Measurements from ENCODE around the gene MRAP.

The MRAP gene

DNA sequence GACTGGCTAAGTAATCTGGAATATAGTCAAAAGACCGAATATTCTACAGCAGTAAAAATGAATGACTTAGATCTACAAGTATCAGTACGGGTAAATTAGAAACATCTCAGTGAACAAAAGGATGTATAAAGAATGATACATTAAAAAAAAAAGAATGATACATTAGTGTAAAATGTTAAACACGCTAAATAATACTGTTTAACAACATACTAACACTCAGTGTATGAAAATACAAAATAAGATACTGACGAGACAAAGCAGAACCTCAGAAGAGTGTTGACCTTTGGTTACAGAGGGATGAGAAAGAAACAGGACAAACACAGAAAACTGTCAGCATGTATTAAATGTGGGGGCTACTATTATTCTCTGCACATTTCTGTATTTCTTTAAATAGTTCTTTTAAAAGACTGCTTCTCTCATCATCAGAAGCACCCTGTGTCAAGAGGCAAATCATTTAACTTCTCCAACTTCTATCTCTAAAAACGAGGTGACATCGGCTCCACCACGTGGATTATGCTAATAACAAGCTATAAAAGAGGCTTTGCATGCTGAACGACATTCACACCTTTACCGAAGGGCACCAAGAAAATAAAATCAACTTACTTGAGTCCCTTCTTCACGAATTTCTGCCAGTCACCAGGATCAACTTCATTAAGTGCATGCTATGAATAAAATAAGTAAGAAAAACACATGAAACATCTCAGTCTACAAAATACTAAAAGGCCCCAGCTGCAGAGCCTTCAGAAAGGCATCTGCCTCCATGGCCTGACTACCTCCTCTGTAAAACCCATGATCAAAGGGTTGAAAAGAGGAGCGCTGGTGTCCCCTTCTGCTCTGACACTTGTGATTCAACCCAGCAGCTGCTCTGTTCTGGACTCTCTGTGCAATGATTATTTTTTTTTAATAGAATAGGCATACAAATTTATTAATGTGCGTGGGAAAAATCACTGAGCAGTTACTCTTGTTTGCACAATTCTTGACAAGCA, 42.5 kb downstream of the MRAP start:
- Histone ChIP-seq H3K9ac (ENCODE audit: low read length) (no peak overlapping the region), H3K27me3 (ENCODE audit: control insufficient read depth, insufficient read depth, low read length) (no peaks in the 10 kb centered on the region), H3K9me3 (ENCODE audit: control insufficient read depth, low read length) (no peaks in the 10 kb centered on the region), H3K4me1 (ENCODE audit: control insufficient read depth, insufficient read depth, low read length) (no peaks in the 10 kb centered on the region), H3K4me3 (ENCODE audit: low read length) (no peak overlapping the region), H3K36me3 (ENCODE audit: control insufficient read depth, insufficient read depth, low read length) (peaks cover 14% of the 10 kb centered on the region)

DNA sequence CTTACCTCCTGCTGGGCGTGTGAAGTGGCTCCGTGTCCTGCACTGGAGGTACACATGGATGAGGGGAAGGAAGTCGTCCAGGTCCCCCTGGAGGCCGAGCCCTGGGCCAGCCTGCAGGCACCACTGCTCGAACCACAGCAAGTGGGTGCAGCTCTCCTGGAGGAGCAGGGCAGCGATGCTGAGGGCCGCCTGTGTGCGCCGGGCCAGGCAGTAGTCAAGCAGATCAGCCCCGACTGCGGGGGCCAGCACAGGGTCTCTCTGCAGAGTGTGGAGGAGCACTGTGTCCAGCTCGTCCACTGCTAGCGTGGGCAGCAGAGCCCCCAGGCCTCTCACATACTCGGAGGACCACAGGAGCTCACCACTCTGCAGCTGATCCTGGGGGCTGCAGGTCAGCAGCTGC, 48.3 kb downstream of the MRAP start:
- no peaks in the 10 kb centered on the region for H3K27me3 ChIP-seq (ENCODE audit: control insufficient read depth, insufficient read depth, low read length)

DNA sequence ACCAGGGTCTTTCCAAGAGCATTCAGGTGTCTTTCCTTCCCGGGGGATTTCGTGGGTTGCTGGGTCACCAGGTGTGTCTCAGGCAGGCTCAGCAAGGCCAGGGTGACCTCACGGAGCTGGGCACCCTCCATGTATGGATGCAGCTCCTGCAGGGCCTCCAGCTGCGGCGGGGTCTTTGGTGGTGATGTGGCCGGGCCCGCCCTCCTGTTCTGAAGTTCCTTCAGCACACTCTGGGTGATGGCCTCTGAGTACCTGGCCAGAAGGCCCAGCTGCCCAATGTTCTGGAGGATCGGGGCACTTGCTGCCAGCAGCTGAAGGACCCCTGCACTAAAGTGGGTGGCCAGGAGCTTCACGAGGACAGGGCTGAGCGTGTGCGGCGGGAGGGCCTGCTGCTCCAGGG, 48.7 kb downstream of the MRAP start:
- no peaks in the 10 kb centered on the region for H3K27me3 ChIP-seq (ENCODE audit: control insufficient read depth, insufficient read depth, low read length)
- H3K9me3 ChIP-seq (ENCODE audit: control insufficient read depth, low read length), result no peaks in the 10 kb centered on the region
- H3K9ac ChIP-seq (ENCODE audit: low read length), result no peak overlapping the region
- no peak overlapping the region for H3K4me3 ChIP-seq (ENCODE audit: low read length)
- no peaks in the 10 kb centered on the region for H3K4me1 ChIP-seq (ENCODE audit: control insufficient read depth, insufficient read depth, low read length)
- H3K36me3 ChIP-seq (ENCODE audit: control insufficient read depth, insufficient read depth, low read length), result peaks cover 35% of the 10 kb centered on the region

More for the DNA sequence above, 48.3 kb downstream of the MRAP start:
- Histone ChIP-seq H3K9ac (ENCODE audit: low read length) (no peak overlapping the region), H3K36me3 (ENCODE audit: control insufficient read depth, insufficient read depth, low read length) (peaks cover 32% of the 10 kb centered on the region), H3K9me3 (ENCODE audit: control insufficient read depth, low read length) (no peaks in the 10 kb centered on the region), H3K4me1 (ENCODE audit: control insufficient read depth, insufficient read depth, low read length) (no peaks in the 10 kb centered on the region), H3K4me3 (ENCODE audit: low read length) (no peak overlapping the region)

DNA sequence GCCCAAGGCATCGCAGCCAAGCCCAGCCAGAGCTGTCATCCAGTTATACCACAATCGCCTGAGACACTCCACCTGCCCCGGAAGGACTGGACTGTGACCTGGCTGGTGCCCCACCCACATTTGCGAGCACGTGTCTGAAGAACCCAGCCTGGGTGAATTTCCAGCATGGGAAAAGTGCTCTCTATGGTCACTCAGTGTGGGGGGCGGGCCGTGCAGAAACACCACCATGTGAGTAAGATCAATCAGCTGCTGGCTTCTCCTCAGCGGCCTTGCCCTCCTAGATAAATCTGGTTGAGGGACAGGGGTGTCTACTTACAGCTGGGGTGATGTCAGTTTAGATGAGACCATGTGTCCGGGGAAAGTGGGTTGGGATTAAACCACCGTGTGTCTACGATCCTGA, 49.3 kb downstream of the MRAP start:
- H3K9me3 ChIP-seq (ENCODE audit: control insufficient read depth, low read length), result no peaks in the 10 kb centered on the region
- H3K9ac ChIP-seq (ENCODE audit: low read length), result no peak overlapping the region
- peaks cover 37% of the 10 kb centered on the region for H3K36me3 ChIP-seq (ENCODE audit: control insufficient read depth, insufficient read depth, low read length)
- H3K4me3 ChIP-seq (ENCODE audit: low read length), result no peak overlapping the region
- H3K4me1 ChIP-seq (ENCODE audit: control insufficient read depth, insufficient read depth, low read length), result no peaks in the 10 kb centered on the region
- H3K27me3 ChIP-seq (ENCODE audit: control insufficient read depth, insufficient read depth, low read length), result no peaks in the 10 kb centered on the region

DNA sequence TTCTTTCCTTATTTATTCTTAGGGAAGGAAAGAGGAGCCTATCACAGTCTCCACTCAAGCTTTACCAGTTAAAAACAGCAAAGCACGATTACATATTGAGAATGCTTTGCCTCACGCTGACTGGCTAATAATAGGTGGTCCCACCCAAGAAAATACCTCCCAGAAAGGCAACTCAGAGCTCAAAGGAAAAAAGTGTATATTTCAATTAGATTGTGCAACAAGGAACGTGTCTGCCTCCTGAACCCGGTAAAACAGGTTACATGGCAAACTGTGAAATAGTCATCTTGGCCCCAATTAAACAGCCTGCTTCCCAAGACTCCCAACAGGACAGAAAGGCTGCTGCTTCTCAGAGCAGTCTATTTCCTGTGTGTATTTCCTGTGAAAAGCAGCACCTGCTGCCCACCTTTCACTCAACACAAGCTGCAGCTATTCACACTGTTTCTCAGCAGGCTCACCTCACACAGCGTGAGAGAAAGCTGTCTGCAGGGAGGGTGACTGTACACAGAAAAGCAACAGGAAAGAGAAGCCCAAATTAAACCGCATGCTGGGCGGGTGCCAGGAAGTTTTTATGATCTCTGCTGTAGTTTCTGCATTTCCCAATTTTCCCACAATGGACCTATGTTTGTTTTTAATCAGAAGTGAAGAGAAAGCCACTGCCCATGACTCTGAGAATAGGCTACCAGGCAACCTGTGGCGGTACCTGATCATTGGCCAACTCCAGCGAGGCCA, 50.1 kb downstream of the MRAP start:
- Histone ChIP-seq H3K9me3 (ENCODE audit: control insufficient read depth, low read length) (no peaks in the 10 kb centered on the region), H3K9ac (ENCODE audit: low read length) (no peak overlapping the region), H3K27me3 (ENCODE audit: control insufficient read depth, insufficient read depth, low read length) (no peaks in the 10 kb centered on the region), H3K4me3 (ENCODE audit: low read length) (no peak overlapping the region), H3K4me1 (ENCODE audit: control insufficient read depth, insufficient read depth, low read length) (no peaks in the 10 kb centered on the region), H3K36me3 (ENCODE audit: control insufficient read depth, insufficient read depth, low read length) (peaks cover 41% of the 10 kb centered on the region)

DNA sequence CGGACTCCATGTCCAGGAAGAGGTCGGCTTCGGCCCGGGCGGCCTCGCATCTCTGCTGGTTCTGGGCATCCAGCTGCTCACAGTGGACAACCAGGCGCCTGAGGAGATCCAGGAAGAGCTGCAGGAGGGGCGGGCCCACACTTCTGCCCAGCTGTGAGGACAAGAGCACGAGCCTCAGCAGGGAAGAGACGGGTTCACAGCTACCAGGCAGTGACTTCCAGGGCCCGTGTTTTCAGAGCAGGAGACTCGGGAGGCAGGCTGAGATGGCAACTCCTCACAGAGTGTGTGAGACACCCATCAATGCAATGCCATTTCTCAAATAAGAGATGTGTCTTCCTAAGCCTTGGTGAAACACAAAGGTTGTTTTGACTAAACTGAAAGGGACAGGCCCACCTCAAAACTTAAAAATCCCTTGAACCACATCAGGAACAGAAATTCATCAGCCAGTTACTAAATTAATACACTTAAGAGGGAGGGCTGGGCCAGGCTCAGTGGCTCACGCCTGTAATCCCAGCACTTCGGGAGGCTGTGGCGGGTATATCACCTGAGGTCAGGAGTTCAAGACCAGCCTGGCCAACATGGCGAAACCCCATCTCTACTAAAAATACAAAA, 50.8 kb downstream of the MRAP start:
- Histone ChIP-seq H3K36me3 (ENCODE audit: control insufficient read depth, insufficient read depth, low read length) (peaks cover 40% of the 10 kb centered on the region), H3K4me1 (ENCODE audit: control insufficient read depth, insufficient read depth, low read length) (no peaks in the 10 kb centered on the region)

DNA sequence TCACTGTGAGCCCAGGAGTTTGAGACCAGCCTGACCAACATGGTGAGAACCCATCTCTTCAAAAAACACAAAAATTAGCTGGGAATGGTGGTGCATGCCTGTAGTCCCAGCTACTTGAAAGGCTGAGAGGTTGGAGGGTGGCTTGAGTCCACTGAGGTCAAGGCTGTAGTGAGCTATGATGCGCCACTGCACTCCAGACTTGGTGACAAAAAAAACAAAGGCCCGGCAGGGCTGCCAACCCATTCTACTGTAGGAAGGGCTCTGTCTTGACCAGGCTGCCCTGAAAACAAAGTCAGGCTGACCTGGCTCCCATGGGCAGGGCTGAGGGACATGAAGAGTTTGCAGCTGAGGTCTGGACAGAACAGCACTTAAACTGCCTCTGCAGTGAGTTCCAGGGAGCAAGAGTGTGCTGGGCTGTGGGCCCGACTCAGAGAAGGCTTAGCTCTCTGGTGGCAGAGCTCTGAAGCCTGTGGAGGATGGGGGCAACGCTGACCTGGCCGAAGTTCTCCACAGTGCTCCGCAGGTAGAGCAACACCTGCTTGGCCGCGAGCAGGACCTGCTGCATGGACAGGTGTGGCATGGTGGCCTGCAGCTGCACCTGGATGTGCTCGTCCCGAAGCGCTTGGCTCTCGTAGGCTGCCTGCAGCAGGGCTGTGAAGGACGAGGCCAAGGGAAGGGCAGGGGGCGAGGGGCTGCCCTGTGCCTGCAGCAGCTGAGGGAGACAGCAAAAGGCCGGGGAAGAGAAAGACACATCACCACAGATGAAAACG, 51.7 kb downstream of the MRAP start:
- Histone ChIP-seq H3K27me3 (ENCODE audit: control insufficient read depth, insufficient read depth, low read length) (no peaks in the 10 kb centered on the region), H3K9ac (ENCODE audit: low read length) (no peak overlapping the region), H3K36me3 (ENCODE audit: control insufficient read depth, insufficient read depth, low read length) (peaks cover 33% of the 10 kb centered on the region), H3K4me1 (ENCODE audit: control insufficient read depth, insufficient read depth, low read length) (no peaks in the 10 kb centered on the region), H3K9me3 (ENCODE audit: control insufficient read depth, low read length) (no peaks in the 10 kb centered on the region), H3K4me3 (ENCODE audit: low read length) (no peak overlapping the region)

More for the DNA sequence above, 50.8 kb downstream of the MRAP start:
- Histone ChIP-seq H3K9me3 (ENCODE audit: control insufficient read depth, low read length) (no peaks in the 10 kb centered on the region), H3K4me3 (ENCODE audit: low read length) (no peak overlapping the region), H3K9ac (ENCODE audit: low read length) (no peak overlapping the region), H3K27me3 (ENCODE audit: control insufficient read depth, insufficient read depth, low read length) (no peaks in the 10 kb centered on the region)

DNA sequence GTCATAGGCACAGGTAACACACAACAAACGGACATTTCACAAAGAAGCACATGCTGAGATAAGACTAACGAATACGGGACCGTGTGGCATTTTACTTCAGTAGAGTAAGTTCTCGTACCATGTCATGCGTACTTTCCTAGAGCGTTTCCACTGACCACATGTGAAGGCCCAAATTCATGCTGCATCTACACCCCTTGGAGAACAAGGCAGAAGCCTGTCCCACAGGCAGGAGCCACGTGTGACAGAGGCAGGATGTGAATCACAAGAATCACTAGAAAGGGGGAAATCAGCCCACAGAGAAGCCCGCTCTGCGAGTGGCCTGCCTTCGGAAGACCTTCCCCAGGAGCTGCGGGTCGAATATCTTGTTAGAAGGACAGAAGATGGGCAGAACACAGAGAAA, 52.3 kb downstream of the MRAP start:
- Histone ChIP-seq H3K36me3 (ENCODE audit: control insufficient read depth, insufficient read depth, low read length) (peaks cover 29% of the 10 kb centered on the region), H3K9me3 (ENCODE audit: control insufficient read depth, low read length) (no peaks in the 10 kb centered on the region), H3K27me3 (ENCODE audit: control insufficient read depth, insufficient read depth, low read length) (no peaks in the 10 kb centered on the region), H3K9ac (ENCODE audit: low read length) (no peak overlapping the region), H3K4me1 (ENCODE audit: control insufficient read depth, insufficient read depth, low read length) (no peaks in the 10 kb centered on the region), H3K4me3 (ENCODE audit: low read length) (no peak overlapping the region)

DNA sequence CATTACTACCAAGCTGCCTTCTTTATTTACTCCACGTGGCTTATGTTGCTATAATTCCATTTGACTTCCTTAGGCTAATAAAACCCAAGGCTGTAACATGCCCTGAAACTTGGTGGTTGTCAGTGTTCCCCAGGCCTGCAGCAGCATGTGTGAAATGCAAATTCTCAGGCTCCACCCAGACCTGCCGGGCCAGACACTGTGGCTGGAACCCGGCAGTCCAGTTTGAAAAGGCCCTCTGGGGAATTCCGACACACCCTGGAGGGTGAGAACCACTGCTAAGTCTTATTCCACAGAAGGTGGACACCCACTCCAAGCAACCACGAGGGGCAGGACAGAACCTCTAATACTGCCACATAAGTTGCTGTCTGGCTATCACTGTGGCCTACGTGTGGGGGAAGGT, 52.8 kb downstream of the MRAP start:
- no peak overlapping the region for H3K9ac ChIP-seq (ENCODE audit: low read length)
- no peaks in the 10 kb centered on the region for H3K27me3 ChIP-seq (ENCODE audit: control insufficient read depth, insufficient read depth, low read length)
- H3K36me3 ChIP-seq (ENCODE audit: control insufficient read depth, insufficient read depth, low read length), result peaks cover 24% of the 10 kb centered on the region
- no peak overlapping the region for H3K4me3 ChIP-seq (ENCODE audit: low read length)
- H3K4me1 ChIP-seq (ENCODE audit: control insufficient read depth, insufficient read depth, low read length), result no peaks in the 10 kb centered on the region
- H3K9me3 ChIP-seq (ENCODE audit: control insufficient read depth, low read length), result no peaks in the 10 kb centered on the region

DNA sequence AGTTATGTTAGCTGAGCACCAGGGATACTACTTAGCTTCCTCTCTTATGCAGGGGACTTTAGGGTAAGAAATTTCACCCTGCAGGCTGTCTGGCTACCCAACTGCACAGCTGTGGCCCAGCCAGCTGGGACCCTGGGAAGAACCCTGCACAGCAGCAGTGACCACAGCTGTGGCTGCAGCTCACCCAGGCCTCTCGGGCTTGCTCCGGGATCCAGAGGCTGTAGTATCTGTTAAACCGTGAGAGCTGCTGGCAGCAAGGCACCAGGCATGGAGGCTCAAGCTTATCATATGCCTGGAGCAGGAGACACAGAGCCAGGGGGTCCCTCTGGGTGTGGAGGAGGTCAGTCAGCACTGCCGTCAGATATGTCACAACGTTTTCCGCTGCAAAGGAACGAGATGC, 53.9 kb downstream of the MRAP start:
- no peaks in the 10 kb centered on the region for H3K9me3 ChIP-seq (ENCODE audit: control insufficient read depth, low read length)
- H3K4me3 ChIP-seq (ENCODE audit: low read length), result no peak overlapping the region
- no peak overlapping the region for H3K9ac ChIP-seq (ENCODE audit: low read length)
- no peaks in the 10 kb centered on the region for H3K27me3 ChIP-seq (ENCODE audit: control insufficient read depth, insufficient read depth, low read length)
- H3K4me1 ChIP-seq (ENCODE audit: control insufficient read depth, insufficient read depth, low read length), result no peaks in the 10 kb centered on the region
- H3K36me3 ChIP-seq (ENCODE audit: control insufficient read depth, insufficient read depth, low read length), result peaks cover 22% of the 10 kb centered on the region

DNA sequence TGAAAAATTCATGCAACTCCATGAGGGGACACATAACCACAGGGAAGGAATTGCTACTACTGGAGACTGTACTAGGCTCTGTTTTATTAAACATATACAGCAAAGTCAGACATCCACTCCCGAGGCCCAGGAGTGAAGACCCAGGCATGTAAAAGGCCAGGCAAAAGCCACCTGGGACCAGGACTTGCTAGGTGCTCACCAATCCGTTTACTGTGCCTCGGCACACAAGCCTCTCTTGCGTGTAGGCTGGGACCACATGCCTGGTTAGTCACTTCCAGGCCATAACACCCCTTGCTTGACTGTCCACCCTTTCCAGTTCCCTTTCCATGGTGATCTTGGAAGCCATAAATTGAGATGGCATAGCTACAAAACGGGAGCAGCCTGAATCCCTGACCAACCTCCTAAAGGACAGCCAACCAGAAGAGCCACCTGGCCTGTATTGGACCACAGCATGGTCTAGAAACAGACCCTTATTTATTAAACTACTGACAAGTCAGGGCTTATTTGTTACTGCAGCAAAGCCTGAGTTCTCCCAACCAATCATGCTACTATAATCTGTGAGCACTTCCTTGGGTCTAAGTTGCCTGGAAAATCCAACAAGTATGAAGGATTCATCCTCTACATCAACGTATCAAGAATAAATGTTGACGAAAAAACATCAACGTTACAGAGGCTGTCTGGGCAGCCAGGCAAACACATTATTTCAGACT, 54.5 kb downstream of the MRAP start:
- Histone ChIP-seq H3K9ac (ENCODE audit: low read length) (no peak overlapping the region), H3K9me3 (ENCODE audit: control insufficient read depth, low read length) (no peaks in the 10 kb centered on the region), H3K27me3 (ENCODE audit: control insufficient read depth, insufficient read depth, low read length) (no peaks in the 10 kb centered on the region), H3K4me1 (ENCODE audit: control insufficient read depth, insufficient read depth, low read length) (no peaks in the 10 kb centered on the region), H3K36me3 (ENCODE audit: control insufficient read depth, insufficient read depth, low read length) (peaks cover 22% of the 10 kb centered on the region), H3K4me3 (ENCODE audit: low read length) (no peak overlapping the region)
